GM19025 (cell line): Measurements from ENCODE around the gene SMCO3.

Experiments used
- ATAC-seq: cut with Tn5 transposase; IDR thresholded peaks from one replicate; pipeline ENCODE4 v1.9.1; 2021; ENCODE audit warnings: mild to moderate bottlenecking, low read depth, moderate library complexity; ENCODE audit not compliant: unreplicated experiment

SMCO3 gene

DNA sequence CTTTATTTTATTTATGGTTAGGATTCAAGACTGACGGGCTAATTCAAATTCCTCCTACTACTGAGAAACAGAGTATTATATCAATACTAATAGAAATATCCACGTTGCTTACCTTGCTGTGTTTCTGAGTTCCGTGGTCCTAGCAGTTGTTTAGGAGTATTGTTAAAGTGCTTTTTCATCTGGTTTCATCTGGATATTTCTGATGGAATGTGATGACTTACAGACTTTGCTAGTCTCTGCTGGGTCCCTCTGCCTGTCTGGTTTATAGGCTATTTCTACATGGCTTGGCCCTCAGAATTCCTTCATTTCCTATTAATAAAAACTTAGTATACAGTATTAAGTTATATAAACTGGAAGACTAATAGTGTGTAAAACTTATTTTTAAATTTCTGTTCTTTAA is at the start of gene SMCO3:
Gene SMCO3 (minus strand): TSS at position 169 of the 400 bp plus-strand sequence. CDS start 7,502 bp downstream, outside the sequence.
- ATAC-seq: no peak

DNA sequence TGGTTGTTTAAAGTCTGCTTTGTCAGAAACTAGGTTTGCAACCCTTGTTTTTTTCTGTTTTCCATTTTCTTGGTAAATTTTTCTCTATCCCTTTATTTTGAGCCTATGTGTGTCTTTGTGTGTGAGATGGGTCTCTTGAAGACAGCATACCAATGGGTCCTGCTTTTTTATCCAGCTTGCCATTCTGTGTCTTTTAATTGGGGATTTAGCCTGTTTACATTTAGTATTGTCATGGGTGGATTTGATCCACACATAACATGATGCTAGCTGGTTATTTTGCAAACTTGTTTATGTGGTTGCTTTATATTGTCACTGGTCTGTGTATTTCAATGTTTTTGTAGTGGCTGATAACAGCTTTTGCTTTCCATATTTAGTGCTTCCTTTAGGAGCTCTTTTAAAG is 46.5 kb upstream of the SMCO3 start:
- ATAC-seq: no peak

DNA sequence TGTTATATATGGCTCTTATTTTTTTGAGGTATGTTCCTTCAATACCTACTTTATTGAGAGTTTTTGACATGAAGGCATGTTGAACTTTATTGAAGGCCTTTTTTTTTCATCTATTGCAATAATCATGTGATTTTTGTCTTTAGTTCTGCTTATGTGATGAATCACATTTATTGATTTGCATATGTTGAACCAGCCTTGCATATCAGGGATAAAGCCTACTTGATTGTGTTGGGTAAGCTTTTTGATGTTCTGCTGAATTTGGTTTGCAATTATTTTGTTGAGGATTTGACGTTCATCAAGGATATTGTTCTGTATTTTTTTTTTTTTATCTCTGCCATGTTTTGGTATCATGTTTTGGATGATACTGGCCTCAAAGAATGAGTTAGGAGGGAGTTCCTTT is 44.5 kb upstream of the SMCO3 start:
- ATAC-seq: no peak

DNA sequence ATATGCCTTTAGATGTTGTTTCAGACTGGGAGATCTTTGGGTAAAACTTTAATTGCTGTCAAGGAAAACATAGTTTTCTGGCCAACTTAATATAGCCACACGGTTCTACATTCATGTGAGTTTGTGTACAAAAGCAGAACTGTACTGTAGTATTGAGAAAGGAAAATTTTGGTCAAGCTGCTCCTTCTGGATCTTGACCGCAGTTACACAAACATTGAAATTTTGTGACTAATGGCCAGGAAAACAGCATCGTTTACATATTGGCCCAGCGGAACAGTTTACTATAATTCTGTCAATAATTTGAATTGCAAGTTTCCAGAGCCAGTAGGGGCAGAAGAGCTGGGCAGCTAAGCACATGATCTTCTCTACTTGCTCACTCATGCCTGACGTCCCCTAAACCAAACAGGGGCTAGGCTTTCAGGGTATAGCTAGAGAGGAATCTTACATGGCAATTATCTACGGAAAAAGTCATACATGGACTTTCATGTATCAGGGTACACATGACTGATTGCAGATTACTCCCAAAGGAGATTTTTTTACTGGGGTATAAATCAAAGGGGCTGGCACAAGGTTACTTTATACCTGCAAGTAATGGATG is 40.7 kb upstream of the SMCO3 start:
- no peak for ATAC-seq

DNA sequence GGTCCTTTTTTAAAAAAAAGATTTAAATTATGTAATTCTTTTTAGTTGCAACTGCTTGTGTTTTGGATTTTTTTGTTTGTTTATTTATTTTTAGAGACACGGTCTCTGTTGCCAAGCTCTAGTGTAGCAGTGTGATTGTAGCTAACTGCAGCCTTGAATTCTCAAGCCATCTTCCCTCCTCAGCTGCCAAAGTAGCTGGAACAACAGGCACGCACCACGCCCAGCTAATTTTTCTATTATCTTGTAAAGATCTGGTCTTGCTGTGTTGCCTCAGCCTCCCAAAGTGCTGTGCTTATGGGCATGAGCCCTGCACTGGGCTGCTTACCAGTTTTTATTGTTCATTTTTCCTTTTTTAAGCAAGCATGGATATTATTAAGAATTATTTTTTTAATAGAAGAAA is 40.0 kb upstream of the SMCO3 start:
- no peak for ATAC-seq

DNA sequence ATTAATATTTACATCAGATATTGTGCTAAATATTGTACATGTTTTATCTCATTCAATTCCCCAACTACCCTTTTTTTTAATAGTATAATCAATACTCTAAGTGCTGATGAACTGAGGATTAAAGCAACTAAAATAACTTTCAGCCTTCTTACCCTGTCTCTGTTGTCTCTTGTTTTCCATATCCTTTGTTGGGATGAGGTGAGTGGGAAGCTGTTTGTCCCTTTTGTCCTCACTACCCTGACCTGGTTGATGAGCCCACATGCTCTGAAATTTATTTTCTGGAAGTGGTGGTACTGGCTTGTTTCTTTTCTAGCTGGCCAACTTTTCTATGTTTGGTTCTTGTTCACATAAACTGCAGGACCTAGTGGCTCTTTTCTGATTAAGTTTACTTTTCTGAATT is 38.9 kb upstream of the SMCO3 start:
- ATAC-seq: no peak

DNA sequence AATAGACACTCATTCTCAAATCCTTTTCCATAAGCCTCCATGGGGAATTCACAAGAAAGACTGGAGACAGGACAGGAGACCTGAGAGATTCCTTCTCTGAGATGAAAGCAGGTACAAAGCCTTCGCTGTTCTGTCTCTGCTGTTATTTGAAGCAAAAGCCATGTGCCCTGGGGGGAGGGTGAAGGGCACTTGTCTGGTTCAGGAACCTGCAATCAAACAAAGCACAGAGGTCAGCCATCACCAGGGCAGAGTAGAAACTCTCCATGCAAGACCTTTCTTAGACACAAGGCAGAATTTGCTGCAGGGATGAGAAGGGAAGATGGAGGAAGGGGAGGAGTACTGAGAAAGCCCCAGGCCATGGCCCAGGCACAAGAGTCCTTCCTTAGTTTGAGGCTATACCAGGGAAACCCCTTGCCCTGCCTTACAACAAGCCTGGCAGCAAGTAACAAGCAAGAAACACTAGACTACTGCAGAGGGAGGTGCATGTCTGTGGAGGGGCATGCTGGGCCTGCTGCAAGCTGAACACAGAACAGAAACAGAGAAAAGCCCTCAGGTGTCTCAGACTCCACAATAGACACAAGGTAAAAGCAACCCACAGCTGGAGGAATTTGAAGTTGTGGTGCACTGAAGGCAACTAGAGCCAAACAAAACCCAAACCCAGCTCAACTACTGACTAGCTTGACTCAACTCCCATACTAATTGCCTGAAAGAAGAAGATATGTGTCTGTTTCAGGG is 37.1 kb upstream of the SMCO3 start:
- ATAC-seq: no peak

DNA sequence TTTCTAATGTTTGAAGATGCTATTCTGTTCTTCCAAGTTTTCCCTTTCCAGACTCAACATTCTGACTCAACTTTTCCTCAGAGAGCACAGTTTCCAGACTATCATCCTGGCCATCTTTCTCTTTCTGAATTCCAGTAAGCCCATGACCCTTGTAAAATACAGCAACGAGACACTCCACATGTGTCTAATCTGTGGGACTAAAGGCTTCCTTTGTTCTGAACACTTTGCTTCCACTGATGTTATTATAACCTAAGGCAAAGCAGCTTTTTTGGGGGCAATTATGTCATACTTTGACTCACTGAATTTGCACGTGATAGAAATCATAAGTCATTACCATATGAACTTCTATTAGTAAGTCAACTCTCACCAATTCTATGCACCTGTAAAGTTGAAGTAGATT is 35.7 kb upstream of the SMCO3 start:
- no peak for ATAC-seq

DNA sequence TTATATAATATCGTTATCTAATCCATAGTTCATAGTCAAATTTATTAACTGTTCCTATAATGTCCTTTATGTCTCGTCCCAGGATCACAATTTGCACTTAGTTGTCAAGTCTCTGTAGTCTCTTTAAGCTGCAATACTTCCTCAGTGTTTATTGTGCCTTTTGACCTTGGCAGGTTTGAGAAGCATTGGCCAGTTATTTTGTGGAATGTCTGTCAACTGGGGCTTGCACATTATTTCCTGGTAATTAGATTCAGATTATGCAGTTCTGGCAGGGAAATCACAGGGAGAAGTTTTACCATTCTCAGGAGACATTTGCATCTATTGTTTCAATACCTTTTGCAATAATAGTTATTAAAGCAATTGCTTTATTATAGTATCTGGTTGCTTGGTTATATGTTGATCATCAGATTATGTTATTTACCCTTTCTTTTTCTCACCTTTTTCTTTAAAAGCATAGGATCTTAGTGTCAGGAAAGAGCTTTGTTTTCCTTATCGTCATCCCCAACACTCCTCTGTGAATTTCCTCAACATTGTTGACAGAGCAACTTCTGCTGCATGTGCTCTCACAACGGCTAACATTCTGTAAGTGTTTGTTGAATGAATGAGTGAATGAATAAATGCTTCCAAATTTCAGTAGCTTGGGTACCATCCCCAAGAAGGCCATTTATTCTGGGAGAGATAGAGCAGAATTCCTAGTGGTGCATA is 33.0 kb upstream of the SMCO3 start:
- no peak for ATAC-seq

DNA sequence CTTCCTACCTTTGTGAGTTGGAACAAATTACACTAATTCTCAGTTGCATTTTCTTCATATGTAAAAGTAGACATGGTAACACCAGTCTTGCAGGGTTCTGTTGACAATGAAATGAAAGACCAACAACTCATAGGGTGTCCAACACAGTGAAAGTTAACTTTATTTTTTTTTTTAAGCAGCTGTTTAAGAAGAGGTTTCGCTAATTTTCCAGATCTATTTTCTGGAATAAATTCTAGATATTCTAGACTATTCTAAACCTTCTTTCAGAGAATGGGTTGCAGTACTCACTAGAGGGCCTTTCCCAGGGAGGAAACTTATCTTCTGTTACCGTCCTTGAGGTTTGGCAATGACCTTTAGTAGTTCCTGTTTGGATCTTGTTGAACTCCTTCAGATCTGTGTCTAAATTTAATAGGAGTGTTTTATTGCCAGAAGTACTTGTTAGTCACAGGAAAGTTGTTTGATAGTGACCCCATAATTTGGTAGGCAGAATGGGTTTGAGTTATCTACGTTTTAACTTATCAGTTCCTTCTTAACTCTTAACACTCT is 32.1 kb upstream of the SMCO3 start:
- ATAC-seq: no peak

DNA sequence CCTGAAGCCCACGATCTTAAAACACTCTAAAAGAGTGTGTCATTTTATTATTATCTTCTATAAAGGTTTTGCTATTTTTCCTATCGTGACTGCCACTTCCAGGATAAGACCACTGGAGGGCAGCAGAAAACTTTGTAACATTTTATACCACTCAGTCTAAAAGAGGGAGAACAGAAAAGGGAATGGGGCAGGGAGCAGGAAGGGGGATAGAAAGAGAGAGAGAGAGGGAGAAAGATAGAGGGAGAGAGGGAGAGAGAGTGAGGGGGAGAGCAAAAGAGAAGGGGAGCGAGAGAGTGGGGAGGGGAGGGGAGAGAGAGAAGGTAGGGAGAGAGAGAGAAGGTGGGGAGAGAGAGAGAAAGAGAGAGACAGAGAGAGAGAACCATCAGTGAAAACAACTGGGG is 31.4 kb upstream of the SMCO3 start:
- no peak for ATAC-seq

DNA sequence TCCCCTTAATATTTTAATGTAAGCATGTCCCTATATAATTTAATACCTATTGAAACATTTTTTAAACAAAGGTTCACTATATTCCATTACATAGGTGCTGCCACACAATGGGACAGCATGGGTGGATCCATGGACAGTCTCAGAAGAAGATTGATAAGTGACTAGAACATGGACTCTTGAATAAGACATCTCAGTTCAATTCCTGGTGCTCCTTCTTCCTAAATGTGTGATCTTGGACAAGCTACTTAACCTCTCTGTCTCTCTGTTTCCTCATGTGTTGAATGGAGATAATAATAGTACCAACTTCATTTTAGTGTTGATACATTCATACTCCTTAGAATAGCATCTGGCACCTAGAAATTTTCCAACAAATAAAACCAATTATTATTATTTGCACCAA is 30.4 kb upstream of the SMCO3 start:
- no peak for ATAC-seq

DNA sequence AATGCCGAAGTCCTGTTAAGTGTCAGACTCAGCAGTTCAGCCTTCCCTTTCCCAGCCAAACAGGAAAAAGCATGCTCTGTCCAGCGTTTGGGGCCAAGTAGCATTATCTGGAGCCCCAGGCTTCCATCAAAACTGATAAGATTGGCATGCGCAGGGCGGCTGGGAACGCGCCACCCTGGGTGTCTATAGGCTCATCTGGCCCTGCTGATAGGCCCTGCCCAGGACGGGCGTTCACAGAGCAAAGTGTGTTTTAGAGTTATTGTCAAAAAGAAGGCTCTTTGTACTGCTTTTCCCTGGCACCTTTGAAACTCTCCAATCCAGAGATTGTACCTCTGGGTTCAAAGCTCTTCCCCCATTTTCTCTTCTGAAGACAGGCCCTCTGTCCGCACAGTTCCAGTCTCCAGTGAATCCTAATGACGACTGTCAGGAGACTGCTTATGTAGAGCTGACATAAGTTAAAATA is 29.5 kb upstream of the SMCO3 start, which contains the start of gene ART4:
Gene ART4 (minus strand): TSS at position 102 of the 463 bp plus-strand sequence. CDS start 413 bp downstream, outside the sequence.
- no peak for ATAC-seq

DNA sequence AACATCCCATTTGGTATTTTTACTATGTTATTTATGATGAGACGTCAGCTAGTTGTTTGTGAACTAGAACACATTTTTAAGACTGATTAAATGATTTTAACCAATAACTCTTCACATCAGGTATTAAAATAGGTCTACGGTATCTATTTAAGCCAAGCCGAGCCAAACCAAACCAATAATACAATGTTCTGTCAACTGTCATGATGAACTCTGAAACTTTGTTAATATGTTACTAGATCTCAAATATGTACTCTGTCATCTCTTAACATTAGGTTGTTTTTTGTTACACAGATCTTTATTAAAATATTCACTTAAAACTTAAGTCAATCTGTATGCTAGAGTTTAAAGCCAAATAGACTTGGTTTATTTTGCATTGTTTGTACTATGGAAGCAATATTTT is 28.3 kb upstream of the SMCO3 start:
- no peak for ATAC-seq

DNA sequence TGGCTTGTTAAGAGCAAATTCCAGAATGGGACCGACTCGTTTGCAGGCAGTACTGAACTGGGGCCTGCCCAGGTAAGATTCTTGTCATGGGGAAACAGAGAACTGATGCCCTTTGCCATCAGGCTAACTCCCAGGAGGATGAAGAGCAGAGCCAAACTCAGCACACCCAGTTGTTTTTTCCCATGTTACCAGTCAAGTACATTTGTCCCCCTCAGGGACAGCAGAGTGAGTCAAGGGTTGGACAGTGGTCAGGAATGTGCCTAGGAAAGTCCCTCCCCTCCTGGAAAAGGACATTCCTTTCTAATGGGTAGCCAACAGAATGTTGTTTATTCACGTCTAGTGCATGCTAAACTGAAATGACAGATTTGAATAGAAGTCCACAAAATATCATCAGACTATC is 27.8 kb upstream of the SMCO3 start:
- ATAC-seq: no peak

DNA sequence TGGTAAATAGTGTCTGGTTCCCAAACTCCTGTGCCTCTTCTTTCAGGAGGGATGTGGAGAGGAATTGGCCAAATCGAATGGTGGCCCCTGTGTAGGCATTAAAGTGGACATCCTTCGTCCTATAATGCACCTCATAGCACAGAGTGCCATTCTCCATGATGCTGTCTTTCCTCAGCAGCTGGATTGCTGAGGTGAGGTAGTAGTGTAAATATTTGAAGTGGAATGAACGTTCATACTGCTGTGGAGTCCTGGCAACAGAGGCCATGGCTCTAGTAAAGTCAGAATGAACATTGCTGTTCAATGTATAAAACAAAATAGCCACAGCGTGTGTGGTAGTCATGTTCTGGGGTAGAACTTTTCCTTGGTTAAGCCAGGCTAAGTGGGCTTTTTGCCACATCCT is 26.6 kb upstream of the SMCO3 start:
- ATAC-seq: no peak

DNA sequence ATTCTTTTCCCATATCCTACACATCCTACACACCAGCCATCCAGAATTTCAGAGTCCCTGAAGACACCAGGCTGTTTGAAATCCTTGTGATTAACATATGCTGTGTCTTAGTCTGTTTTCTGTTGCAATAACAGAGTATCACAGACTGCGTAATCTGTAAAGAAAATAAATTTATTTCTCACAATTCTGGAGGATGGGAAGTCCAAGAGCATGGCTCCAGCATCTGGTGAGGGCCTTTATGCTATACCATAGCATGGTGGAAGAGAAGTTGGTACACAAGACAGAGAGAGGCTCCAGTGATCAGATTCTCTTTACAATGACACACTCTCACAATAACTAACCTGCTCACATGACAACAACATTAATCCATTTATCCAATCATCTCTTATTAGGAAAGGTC is 25.3 kb upstream of the SMCO3 start:
- ATAC-seq: no peak

DNA sequence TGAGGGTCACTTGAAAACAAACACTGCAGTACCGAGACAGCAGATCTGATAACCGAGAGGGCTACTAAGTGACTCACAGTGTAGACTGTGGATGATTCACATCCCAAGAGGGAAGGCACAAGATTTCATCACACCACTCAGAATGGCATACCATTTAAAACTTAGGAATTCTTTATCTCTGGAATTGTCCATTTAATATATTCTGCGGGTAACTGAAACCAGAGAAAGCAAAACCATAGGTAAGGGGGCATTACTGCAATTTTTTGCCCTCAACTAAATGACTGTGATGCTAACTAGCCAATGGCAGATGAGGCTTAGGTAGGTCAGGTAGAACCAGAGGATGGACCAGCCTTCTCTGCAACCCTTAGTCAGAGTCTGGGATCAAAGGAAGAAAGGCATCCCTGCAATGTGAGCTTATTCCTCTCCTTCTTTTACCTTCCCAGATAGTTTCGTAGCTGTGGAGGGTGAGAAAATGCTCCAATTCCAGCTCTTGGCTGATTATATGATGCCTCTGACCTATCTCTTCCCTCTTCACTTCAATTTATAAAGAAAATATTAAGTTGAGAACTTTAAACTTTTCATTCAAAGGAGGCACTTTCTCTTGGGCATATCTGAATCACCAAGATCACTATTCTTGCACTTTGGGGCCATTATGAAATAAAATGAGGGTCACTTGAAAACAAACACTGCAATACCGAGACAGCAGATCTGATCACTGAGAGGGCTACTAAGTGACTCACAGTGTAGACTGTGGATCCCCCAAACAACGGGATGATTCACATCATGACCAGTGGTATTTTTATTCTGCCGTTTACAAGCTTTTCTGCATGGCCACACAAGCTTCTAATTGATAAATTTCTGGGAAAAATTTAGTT is 22.6 kb upstream of the SMCO3 start:
- no peak for ATAC-seq

DNA sequence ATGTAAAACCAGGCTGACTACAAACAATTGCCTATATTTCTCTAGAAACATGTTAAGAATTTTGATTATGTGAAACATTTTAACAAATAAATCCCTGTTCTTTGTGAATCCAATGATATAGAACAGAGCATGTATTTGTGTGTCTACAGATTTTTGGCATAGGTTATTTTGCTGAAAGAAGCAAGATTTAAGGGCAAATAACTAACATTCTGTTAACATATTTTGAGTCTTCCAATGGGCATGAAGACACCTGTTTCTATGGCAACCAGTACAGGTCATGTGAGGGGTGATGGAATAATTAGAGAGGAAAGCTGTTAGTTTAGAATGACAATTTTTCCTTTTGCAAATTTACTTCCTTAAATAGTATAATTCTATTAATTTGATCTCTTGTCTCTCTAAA is 20.5 kb upstream of the SMCO3 start:
- no peak for ATAC-seq

DNA sequence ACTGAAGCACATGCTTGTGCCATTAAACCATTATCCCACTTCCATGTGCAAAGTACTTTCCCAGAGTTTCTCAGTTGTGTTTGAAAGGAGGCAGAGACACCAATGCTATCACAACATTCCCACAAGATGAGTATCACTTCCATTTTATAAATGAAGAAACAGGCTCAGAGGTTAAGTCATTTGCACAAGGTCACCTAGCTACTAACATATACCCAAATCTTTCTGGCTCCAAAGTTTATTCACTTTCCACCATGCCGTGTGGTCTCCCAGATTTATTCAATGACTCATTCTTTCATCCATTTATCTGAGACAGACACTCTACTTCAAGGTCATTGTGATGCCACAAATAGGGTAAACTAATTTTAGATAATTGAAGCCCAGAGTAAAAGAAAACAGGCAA is 20.0 kb upstream of the SMCO3 start:
- no peak for ATAC-seq
